GM18873 (cell line): Measurements from ENCODE around the gene CD22.
A peak's percentile ranks its signal among the peaks of the same experiment; 100 is the strongest.

Experiments used
- ATAC-seq: cut with Tn5 transposase; IDR thresholded peaks from one replicate; pipeline ENCODE4 v1.9.1; 2021; ENCODE audit warnings: mild to moderate bottlenecking, moderate library complexity, moderate number of reproducible peaks; ENCODE audit not compliant: unreplicated experiment, low FRiP score

CD22 gene

GRCh38 chr19:35310811-35311465 is 18.0 kb upstream of the CD22 start:
- ATAC-seq, result no peak

GRCh38 chr19:35311901-35312665 is 16.9 kb upstream of the CD22 start:
- ATAC-seq, result no peak

GRCh38 chr19:35313587-35313986 is 15.4 kb upstream of the CD22 start:
- ATAC-seq, result no peak

DNA sequence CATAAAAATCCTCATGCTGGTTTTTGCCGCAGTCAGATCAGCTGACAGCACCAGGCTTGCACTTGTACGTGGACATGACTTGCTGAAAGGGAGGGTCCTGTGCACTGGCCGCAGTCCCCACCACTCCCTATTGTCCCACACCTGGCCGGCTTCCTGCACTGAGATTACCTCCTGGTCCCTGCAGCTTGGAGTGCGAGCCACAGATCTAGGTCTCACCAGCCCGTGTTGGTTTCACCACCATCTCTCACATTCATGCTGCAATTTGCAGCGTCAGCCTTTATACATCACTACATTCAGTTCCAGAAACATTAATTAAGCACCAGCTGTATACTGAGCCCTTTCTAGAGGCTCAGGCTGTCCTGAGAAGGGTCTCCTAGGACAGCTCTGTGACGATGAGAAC is 15.0 kb upstream of the CD22 start:
- no peak for ATAC-seq

- no peak for ATAC-seq
These were observed 14.0 kb upstream of the CD22 start for GRCh38 chr19:35314858-35315470.

- ATAC-seq, result no peak
These were observed 13.1 kb upstream of the CD22 start for GRCh38 chr19:35315883-35316282.

DNA sequence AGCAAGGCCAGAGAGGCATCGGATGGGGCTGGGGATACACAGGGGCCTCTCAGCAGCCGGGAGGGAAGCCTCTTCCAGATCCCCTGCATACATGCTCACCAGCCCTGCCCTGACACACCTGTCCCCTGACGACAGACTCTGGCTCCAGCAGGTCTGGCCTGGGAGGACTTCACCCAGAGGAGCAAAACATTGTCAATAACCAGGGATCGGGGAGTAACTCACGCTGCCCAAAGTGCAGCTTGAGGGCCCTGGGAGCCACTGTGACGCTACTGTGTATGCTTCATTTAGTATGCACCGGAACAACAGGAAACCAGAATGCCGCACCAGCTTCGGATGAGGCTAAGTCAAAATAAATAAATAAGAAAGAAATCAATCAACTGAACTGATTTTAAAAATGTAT is 12.4 kb upstream of the CD22 start:
- no peak for ATAC-seq

GRCh38 chr19:35317464-35318043 is 11.4 kb upstream of the CD22 start:
- ATAC-seq, result no peak

DNA sequence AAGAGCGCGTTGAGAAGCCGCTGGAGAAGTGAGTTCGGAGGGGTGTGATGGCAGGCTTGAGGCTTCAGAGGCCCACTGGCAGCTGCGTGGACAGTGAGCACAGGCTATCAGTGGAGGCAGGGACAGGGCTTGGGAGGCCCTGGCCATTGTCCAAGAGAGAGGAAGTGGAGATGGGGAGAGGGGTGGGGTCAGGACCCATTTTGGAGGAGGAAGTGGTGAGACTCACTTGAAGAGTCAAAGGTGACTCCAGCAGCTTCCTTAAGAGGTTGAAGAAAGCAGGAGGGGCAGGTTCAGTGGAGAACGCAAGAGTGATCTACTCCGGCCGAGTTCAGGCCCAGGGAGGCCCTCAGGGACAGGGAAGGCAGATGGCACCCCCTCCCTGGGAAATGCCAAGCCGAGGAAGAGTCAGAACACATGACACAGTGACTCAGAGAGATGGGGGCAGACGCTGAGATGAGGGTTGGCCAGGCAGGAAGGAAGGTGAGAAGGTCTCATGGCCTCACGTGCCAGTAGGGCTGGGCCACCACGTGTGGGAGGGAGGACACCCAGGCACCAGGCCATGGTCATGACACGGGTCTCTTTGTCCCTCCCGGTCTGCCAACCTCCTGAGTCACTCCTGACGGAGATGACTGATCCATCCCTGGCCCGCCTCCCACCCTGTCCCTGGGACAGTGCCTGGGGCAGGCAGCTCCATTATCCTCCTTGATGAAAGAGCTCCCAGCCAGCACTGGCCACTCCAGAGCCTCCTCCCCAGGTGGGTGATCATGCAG is 10.1 kb upstream of the CD22 start:
- no peak for ATAC-seq

DNA sequence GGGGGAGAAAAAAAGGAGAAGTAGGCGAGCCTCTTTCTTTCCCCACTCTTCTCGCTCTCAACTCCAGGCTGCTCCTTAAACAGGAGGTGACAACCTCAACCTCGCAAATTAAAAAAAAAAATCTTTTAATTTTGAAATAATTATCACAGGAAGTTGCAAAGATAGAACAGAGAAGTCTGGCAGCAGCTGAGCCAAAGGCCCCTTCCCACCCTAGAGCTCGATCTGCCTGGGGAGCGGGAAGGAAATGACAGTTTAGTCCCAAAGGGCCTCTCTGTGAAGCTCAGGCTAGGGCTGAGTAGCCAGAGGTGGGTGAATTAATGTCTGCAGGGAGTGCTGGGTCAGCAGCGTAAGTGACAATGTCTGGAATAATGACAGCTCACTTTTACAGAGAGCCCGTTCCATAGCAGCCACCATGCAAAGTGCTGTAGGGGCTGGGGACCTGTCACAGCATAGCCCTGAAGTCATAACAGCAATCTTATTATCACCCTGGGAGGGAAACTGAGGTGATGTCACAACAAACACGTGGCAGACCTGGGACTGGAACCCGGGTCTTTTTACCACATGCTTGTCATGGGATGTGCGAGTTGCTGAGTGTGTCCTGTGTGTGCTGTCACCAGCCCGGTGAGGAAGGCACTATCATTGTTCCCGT is 8.8 kb upstream of the CD22 start:
- no peak for ATAC-seq

DNA sequence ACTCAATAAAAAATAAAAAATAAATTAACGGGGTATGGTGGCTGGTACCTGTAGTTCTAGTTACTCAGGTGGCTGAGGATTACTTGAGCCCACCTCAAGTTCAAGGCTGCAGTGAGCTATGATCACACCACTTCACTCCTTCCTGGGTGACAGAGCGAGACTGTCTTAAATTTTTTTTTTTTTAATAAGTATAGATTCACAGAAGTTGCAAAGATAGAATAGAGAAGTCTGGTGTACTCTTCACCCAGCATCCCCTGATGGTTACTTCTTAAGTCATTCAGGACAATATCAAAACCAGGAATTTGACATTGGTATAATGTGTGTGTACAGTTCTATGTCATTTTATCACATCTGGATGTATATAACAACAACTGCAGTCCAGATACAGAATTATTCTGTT is 7.7 kb upstream of the CD22 start:
- no peak for ATAC-seq

DNA sequence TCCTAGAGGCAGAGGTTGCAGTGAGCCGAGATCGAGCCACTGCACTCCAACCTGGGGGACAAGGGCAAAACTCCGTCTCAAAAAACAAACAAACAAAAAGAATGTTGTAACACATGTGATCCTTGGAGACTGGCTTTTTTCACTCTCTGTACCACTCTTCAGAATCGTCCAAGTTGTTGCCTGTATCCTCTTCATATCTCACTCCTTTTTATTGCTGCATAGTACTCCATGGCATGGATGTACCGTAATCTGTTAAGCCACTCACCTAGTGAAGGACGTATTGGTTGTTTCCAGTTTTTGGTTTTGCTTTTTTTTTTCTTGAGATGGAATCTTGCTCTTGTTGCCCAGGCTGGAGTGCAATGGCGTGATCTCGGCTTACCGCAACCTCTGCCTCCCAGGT is 7.0 kb upstream of the CD22 start:
- no peak for ATAC-seq

- ATAC-seq, result no peak
These were observed 1.3 kb upstream of the CD22 start for GRCh38 chr19:35327642-35328041.

GRCh38 chr19:35329323-35329722 is 336 bp downstream of the CD22 start:
- no peak for ATAC-seq

- peak; percentile 50 for ATAC-seq
These were observed 1.5 kb downstream of the CD22 start for GRCh38 chr19:35330475-35330874.

DNA sequence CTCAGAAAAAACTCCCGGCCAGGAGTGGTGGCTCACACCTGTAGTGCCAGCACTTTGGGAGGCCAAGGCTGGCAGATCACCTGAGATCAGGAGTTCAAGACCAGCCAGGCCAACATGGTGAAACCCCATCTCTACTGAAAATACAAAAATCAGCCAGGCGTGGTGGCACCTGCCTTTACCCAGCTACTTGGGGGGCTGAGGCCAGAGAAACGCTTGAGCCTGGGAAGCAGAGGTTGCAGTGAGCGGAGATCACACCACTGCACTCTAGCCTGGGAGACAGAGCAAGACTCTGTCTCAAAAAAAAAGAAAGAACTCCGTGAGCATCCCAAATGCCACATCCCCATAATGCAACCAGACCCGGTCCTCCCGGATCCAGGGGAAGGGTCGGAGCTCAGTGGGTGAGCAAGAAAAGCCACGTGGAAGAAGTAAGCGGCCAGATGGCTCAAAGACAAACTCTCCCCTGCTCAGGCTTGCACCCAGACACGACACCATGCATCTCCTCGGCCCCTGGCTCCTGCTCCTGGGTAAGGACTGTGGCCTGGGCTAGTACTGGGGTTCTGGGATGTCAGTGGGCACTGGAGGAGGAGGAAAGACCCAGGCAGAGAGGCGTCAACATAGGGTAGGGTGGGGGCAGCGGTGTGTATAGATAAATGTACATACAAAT is 2.7 kb downstream of the CD22 start:
- no peak for ATAC-seq

DNA sequence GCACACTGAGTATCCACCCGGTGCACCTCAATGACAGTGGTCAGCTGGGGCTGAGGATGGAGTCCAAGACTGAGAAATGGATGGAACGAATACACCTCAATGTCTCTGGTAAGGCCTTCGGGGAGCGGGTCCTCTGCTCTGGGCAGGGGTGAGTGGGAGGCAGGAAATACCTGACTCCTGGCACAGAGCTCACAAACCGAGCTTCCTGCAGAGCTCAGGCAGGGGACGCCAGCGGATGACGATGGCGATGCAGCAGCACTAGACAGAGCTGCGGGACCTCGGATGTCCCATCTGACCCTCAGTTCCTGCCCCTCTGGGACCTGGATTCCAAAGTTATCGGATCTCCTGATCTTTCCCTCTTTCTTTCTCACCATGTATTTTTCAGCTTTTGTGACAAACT is 3.8 kb downstream of the CD22 start:
- no peak for ATAC-seq

DNA sequence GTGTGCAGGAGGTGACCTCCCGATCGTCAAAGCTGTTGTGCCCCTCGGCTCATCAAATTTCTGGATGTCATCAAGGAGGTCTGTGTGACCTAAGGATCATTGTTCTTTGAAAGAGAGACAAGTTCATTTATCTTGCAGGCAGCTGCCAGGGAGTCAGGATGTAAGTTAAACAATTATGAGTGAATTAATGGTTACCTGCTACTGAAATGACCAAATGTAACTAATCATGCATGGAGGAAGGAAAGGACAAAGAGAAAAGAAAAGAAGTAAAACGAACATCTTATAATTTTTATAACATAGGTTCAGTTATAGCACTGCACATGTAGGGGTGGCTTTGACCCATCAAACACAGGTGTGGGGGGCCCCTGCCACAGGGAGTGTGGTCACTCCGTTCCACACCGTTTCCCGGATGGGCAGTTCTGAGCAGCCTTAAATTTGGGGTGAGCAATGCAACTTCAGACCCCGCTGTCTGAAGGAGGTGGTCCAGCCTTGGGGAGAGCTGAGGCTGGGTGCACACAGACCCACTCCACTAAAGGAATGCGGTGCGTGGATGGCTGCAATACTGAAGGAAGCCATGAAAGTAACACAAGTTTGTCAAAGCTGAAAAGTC is 5.3 kb downstream of the CD22 start:
- ATAC-seq, result no peak
